Measurements from ENCODE around the gene DRG2. TPM values are rescaled to one million over a fixed set of nuclear protein-coding genes. Genes with fewer than 3 reads are reported as not detected.

Gene DRG2
- total and polyA plus RNA-seq, 2 donors (not counting 1 experiment from before 2014, with no cell fraction given), result 58.7 to 67.8 TPM

GRCh38 chr17:18070861-18071340 is 16.8 kb upstream of the DRG2 start:
- H3K27ac Mint-ChIP-seq, result no peak overlapping the region
- CTCF ChIA-PET, result interaction anchor here (0.6 kb wide), 1 partner anchor 40 kb away, joined by 3 read pairs; no protein-coding TSS in a partner anchor
- no peak overlapping the region for H2AFZ ChIP-seq (ENCODE audit: insufficient read depth, low read depth, low read length, poor library complexity, severe bottlenecking)

GRCh38 chr17:18071751-18072150 is 16.0 kb upstream of the DRG2 start:
- Histone ChIP-seq H4K20me1 (ENCODE audit: control insufficient read depth, insufficient read depth, low read length, poor library complexity, severe bottlenecking) (no peaks in the 10 kb centered on the region), H3K4me3 (ENCODE audit: control extremely low read depth in 1 of 5, extremely low read depth in 1 of 5, insufficient read depth in 1 of 5, low read depth in 2 of 5, low read length in 4 of 5) (no peak overlapping the region), H3K27ac (ENCODE audit: low read length in 2 of 2) (no peak overlapping the region), H3K9ac (ENCODE audit: low read length) (no peak overlapping the region), H3K4me2 (replicated peaks; ENCODE audit: low read depth, low read length, poor library complexity, severe bottlenecking) (no peak overlapping the region), H3K79me2 (ENCODE audit: control insufficient read depth, insufficient read depth, low read length) (no peaks in the 10 kb centered on the region), H3K36me3 (replicated peaks in 1 of 2; ENCODE audit: control extremely low read depth in 1 of 2, control insufficient read depth in 1 of 2, extremely low read depth in 1 of 2, insufficient read depth in 2 of 2, low read length in 1 of 2) (peaks cover 0 to 1% of the 10 kb centered on the region in 2 experiments), H3K27me3 (replicated peaks in 1 of 4; ENCODE audit: control extremely low read depth in 1 of 4, control insufficient read depth in 3 of 4, insufficient read depth in 4 of 4, low read length in 3 of 4) (no peaks in the 10 kb centered on the region), H2AFZ (ENCODE audit: insufficient read depth, low read depth, low read length, poor library complexity, severe bottlenecking) (no peak overlapping the region), H3K4me1 (ENCODE audit: control insufficient read depth in 2 of 2, insufficient read depth in 2 of 2, low read length in 2 of 2) (no peaks in the 10 kb centered on the region), H3K9me3 (ENCODE audit: control extremely low read depth in 1 of 3, control insufficient read depth in 2 of 3, insufficient read depth in 1 of 3, low read length in 2 of 3) (no peaks in the 10 kb centered on the region)
- intact Hi-C loops (cut with micrococcal nuclease), result no loop called here
- Mint-ChIP-seq H3K27me3 (peaks cover 15% of the 10 kb centered on the region), H3K9me3 (ENCODE audit: insufficient read depth) (no peaks in the 10 kb centered on the region), H3K27ac (no peak overlapping the region), H3K4me1 (no peaks in the 10 kb centered on the region), H3K4me3 (no peak overlapping the region)
- no peak for ATAC-seq (ENCODE audit: low read depth)
- CTCF ChIA-PET, result no interaction called here
- POLR2A ChIA-PET, result no interaction called here
- TF ChIP-seq EZH2 (IDR thresholded peaks at IDR 0.05; ENCODE audit: borderline replicate concordance, insufficient read depth, low read depth, low read length, poor library complexity, severe bottlenecking) (no peak), CTCF (IDR thresholded peaks at IDR 0.05) (no peak)
- no peak for DNase-seq

More at GRCh38 chr17:18070861-18071340, 16.8 kb upstream of the DRG2 start:
- H3K79me2 ChIP-seq (ENCODE audit: control insufficient read depth, insufficient read depth, low read length), result no peaks in the 10 kb centered on the region
- POLR2A ChIA-PET, result no interaction called here
- H3K4me1 Mint-ChIP-seq, result no peaks in the 10 kb centered on the region
- H3K4me3 Mint-ChIP-seq, result no peak overlapping the region
- H4K20me1 ChIP-seq (ENCODE audit: control insufficient read depth, insufficient read depth, low read length, poor library complexity, severe bottlenecking), result no peaks in the 10 kb centered on the region
- no peak overlapping the region for H3K4me3 ChIP-seq (ENCODE audit: control extremely low read depth in 1 of 5, extremely low read depth in 1 of 5, insufficient read depth in 1 of 5, low read depth in 2 of 5, low read length in 4 of 5)
- intact Hi-C loops (cut with micrococcal nuclease), result no loop called here
- H3K27me3 Mint-ChIP-seq, result peaks cover 11% of the 10 kb centered on the region
- DNase-seq (no peak), ATAC-seq (ENCODE audit: low read depth) (no peak)
- H3K9ac ChIP-seq (ENCODE audit: low read length), result no peak overlapping the region
- no peak overlapping the region for H3K27ac ChIP-seq (ENCODE audit: low read length in 2 of 2)
- no peaks in the 10 kb centered on the region for H3K4me1 ChIP-seq (ENCODE audit: control insufficient read depth in 2 of 2, insufficient read depth in 2 of 2, low read length in 2 of 2)
- peaks cover 0 to 4% of the 10 kb centered on the region in 2 experiments for H3K36me3 ChIP-seq (replicated peaks in 1 of 2; ENCODE audit: control extremely low read depth in 1 of 2, control insufficient read depth in 1 of 2, extremely low read depth in 1 of 2, insufficient read depth in 2 of 2, low read length in 1 of 2)
- H3K4me2 ChIP-seq (replicated peaks; ENCODE audit: low read depth, low read length, poor library complexity, severe bottlenecking), result no peak overlapping the region
- no peaks in the 10 kb centered on the region for H3K27me3 ChIP-seq (replicated peaks in 1 of 4; ENCODE audit: control extremely low read depth in 1 of 4, control insufficient read depth in 3 of 4, insufficient read depth in 4 of 4, low read length in 3 of 4)
- H3K9me3 Mint-ChIP-seq (ENCODE audit: insufficient read depth), result no peaks in the 10 kb centered on the region
- WGBS (ENCODE audit: insufficient coverage), result 23% methylated on average over 5 of the region's 8 CpGs
- TF ChIP-seq EZH2 (IDR thresholded peaks at IDR 0.05; ENCODE audit: borderline replicate concordance, insufficient read depth, low read depth, low read length, poor library complexity, severe bottlenecking) (no peak), CTCF (IDR thresholded peaks at IDR 0.05) (no peak)
- H3K9me3 ChIP-seq (ENCODE audit: control extremely low read depth in 1 of 3, control insufficient read depth in 2 of 3, insufficient read depth in 1 of 3, low read length in 2 of 3), result no peaks in the 10 kb centered on the region

Data from B cell (primary cell).